Cardiac fibroblast (primary cell): ENCODE data around the gene MT3.

ENCODE experiments used
- DNase-seq, 2 donors: peaks; one replicate each; pipeline versions ENCODE4 v3.0.0 to v3.0.0-alpha.2; 2010; ENCODE audit warnings: low read depth in 2 of 2
- H3K4me3 ChIP-seq, 2 donors: replicated peaks in 1 of 2; 1 replicate in 1 of 2; 2 replicates in 1 of 2; pipeline ENCODE4 v1.5.1; 2011; ENCODE audit warnings: low read depth in 2 of 2, low read length in 2 of 2, mild to moderate bottlenecking in 2 of 2, moderate library complexity in 1 of 2
- CTCF ChIP-seq: IDR thresholded peaks from one replicate; pipeline ENCODE4 v1.5.1; 2011; ENCODE audit warnings: low read depth, mild to moderate bottlenecking, low read length, inconsistent platforms

The MT3 gene

GRCh38 chr16:56623637-56624036 lies 34.3 kb downstream of the MT3 start:
- H3K4me3 ChIP-seq, result no peak overlapping the region
- no peak for TF ChIP-seq CTCF
- DNase-seq, result no peak

GRCh38 chr16:56625140-56625942 lies 36.0 kb downstream of the MT3 start, which contains the start of gene MT1E:
TSS of gene MT1E (plus strand) at chr16:56625781. CDS start at chr16:56625852, 71 bp downstream.
- TF ChIP-seq CTCF, result no peak
- H3K4me3 ChIP-seq, result peak within 1 kb of the TSS; percentile 59 to 67
- DNase-seq, result peak; percentile 84 to 86

DNA sequence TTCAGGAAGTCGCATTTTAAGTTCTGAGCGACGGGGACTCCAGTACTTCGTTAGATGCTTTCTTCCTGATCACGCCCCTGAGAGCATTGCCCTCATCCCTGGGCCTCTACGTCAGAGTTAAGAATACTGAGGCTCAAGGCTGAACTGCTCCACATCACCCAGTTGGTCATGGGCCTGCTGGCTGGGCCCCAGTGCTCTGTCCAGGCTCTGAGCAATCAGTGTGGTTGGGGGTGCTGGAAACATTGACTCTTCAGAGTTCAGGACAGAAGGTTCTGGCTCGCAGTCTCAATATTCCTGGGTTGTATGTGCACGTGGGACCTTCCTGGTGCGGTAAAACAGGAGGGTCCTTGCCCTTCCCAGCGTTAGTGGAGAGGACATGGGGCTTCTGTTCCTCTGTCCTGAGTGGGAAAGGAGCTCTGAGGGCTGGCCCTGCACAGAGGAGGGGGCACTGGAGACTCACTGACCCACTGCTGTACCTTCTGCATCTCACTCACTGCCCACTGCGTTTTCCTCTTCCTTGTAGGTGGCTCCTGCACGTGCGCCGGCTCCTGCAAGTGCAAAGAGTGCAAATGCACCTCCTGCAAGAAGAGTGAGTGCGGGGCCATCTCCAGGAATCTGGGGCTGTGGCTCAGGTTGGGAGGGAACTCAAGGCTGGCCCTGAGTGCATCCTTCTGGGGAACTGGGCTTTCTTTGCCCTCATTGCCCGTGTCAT lies 36.8 kb downstream of the MT3 start:
- H3K4me3 ChIP-seq, result peak overlapping the region; percentile 47 to 67
- TF ChIP-seq CTCF, result no peak
- DNase-seq, result peak; percentile 85 to 87

DNA sequence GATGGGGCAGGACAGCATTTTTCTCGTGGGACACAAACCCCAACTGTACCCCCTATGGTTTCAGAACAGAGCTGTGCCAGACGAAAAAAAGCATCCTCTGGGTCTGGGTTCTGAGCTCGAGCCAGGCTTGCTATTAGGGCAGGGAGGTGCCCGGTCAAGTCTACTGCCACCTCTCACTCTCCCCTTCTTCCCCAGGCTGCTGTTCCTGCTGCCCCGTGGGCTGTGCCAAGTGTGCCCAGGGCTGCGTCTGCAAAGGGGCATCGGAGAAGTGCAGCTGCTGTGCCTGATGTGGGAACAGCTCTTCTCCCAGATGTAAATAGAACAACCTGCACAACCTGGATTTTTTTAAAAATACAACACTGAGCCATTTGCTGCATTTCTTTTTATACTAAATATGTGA lies 37.4 kb downstream of the MT3 start:
- no peak for DNase-seq
- TF ChIP-seq CTCF, result no peak
- H3K4me3 ChIP-seq, result peak overlapping the region; percentile 47 to 67

DNA sequence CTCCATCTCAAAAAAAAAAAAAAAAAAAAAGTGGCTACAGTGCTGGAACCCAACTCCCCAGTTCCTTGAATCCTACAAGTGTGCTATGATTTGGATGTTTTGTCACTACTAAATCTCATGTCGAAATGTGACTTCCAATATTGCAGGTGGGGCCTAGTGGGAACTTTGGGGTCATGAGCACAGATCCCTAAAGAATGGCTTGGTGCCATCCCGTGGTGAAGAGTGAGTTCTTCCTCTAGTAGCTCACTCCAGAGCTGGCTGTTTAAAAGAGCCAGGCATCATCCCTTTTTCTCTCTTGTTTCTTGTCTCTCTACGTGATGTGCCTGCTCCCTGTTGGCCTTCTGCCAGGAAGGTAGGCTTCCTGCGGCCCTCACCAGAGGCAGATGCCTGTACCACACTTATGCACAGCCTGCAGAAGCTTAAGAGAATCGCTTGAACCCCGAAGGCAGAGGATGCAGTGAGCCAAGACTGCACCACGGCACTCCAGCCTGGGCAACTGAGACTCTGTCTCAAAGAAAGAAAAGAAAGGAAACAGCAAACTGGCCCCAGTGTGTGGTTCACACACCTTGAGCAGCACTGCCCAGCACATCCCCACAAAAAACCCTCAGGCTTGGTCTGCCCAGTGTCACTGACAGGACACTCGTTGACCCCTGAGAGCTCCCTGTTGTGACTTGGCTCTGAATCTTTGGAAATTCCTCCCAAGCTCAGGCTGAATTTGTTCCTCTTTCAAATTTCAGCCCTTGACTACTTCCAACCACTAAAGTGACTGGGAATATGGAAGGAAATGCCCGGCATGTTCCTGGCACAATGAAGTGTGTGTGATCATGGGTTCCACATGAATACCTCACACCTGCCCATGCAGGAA lies 39.4 kb downstream of the MT3 start:
- DNase-seq, result peak in 1 of 2 donors; percentile 51
- TF ChIP-seq CTCF, result no peak
- no peak overlapping the region for H3K4me3 ChIP-seq

GRCh38 chr16:56629531-56629930 lies 40.2 kb downstream of the MT3 start:
- no peak for DNase-seq
- TF ChIP-seq CTCF, result no peak
- H3K4me3 ChIP-seq, result no peak overlapping the region
